ENCODE measurements around the gene ZNF423. TPM values are rescaled to one million over a fixed set of nuclear protein-coding genes. Genes with fewer than 3 reads are reported as not detected.

ZNF423 gene
- total and polyA plus RNA-seq, 2 experiments from 2014 or later: 14.9 to 41.8 TPM

DNA sequence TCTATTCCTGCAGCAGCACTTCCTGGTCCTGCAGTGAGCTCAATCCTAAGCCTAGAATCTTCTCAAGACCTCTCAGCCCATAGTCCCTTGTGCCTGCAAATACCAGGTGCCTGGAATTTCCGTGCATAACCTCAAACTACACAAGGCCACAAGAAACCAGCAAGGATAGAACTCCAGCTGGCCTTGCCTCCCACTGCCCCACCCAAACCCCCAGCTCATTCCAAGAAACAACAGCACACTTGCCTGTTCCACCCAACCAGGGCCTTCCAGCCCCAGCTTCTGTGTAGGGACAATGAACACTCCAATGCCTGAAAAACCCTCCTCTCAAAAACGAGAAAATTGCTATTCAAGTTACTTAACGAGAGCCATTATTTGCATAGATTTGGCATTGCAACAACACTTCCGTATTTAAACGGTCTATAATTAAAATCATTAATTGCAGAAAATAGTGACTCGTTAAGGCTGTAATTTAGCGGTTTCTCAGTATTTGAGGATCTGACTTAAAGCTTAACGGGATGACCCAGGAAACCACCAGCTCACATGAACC is 335.3 kb downstream of the ZNF423 start:
- Histone ChIP-seq H3K36me3 (ENCODE audit: insufficient read depth) (no peaks in the 10 kb centered on the region), H3K27ac (ENCODE audit: low read depth) (no peak overlapping the region), H3K9me2 (ENCODE audit: insufficient read depth) (no peaks in the 10 kb centered on the region), H2AFZ (no peak overlapping the region), H3K4me2 (no peak overlapping the region), H3K4me1 (ENCODE audit: insufficient read depth) (no peaks in the 10 kb centered on the region), H3F3A (replicated peaks; ENCODE audit: low read depth) (no peaks in the 10 kb centered on the region), H3K79me2 (replicated peaks; ENCODE audit: insufficient read depth) (no peaks in the 10 kb centered on the region), H3K27me3 (ENCODE audit: insufficient read depth) (no peaks in the 10 kb centered on the region), H4K20me1 (replicated peaks; ENCODE audit: insufficient read depth) (no peaks in the 10 kb centered on the region), H3K4me3 (no peak overlapping the region)
- DNase-seq (ENCODE audit: low spot score) (no peak), ATAC-seq (no peak)
- no peaks in the 10 kb centered on the region for H3K36me3 Mint-ChIP-seq (ENCODE audit: low read depth)
- H3K4me1 Mint-ChIP-seq: peaks cover 6% of the 10 kb centered on the region; the same call in 2 of the 3 replicates
- H3K9me3 Mint-ChIP-seq: no peaks in the 10 kb centered on the region
- no peak overlapping the region for H3K27ac Mint-ChIP-seq
- H3K4me3 Mint-ChIP-seq: no peak overlapping the region
- H3K27me3 Mint-ChIP-seq (ENCODE audit: insufficient read depth, low read depth, poor library complexity): peaks cover 12% of the 10 kb centered on the region
- no peak for TF ChIP-seq CREB1 (CRISPR knock-in tag; IDR thresholded peaks at IDR 0.05; ENCODE audit: low read depth)
- no peak for TF ChIP-seq EZH2phosphoT487 (IDR thresholded peaks at IDR 0.05; ENCODE audit: unreplicated experiment)
- no peak for TF ChIP-seq ETS1 (IDR thresholded peaks at IDR 0.05)
- TF ChIP-seq NANOG (IDR thresholded peaks at IDR 0.05; ENCODE audit: borderline replicate concordance): no peak
- no peak for TF ChIP-seq ZNF114 (CRISPR knock-in tag; IDR thresholded peaks at IDR 0.05)
- TF ChIP-seq STAT1 (IDR thresholded peaks at IDR 0.05; ENCODE audit: unreplicated experiment): no peak
- no peak for TF ChIP-seq ZNF462 (CRISPR knock-in tag; IDR thresholded peaks at IDR 0.05)
- TF ChIP-seq EZH2 (IDR thresholded peaks at IDR 0.05; ENCODE audit: low read depth, unreplicated experiment): no peak
- no peak for TF ChIP-seq JUNB (IDR thresholded peaks at IDR 0.05; ENCODE audit: unreplicated experiment)
- no peak for TF ChIP-seq CTCF (conservative IDR thresholded peaks at IDR 0.05; ENCODE audit: low read depth in 2 of 2)
- TF ChIP-seq REST (IDR thresholded peaks at IDR 0.05; ENCODE audit: unreplicated experiment): no peak
- TF ChIP-seq ZNF331 (CRISPR knock-in tag; IDR thresholded peaks at IDR 0.05; ENCODE audit: low read depth): no peak
- no peak for TF ChIP-seq POLR2AphosphoS5 (IDR thresholded peaks at IDR 0.05; ENCODE audit: low read depth)
